Lower lobe of right lung (tissue), 2 donors: ENCODE measurements around the gene CPA4. TPM values are rescaled to one million over a fixed set of nuclear protein-coding genes. Genes with fewer than 3 reads are reported as not detected.
"Not testable (repeated sequence)": the region's sequence is repeated elsewhere in the genome, so short reads cannot be mapped to it uniquely, and the experiment has no call there.

ENCODE experiments used
- ATAC-seq, 2 donors: fragments of 200-7000 bp; cut with Tn5 transposase; one replicate each; pipeline ENCODE4 v1.9.1; 2020 to 2022; ENCODE audit warnings: mild to moderate bottlenecking in 2 of 2, moderate library complexity in 2 of 2
- DNase-seq: peaks from one replicate; pipeline ENCODE4 v3.0.0-alpha.2; 2020
- H3K27ac ChIP-seq: fragments of 200-600 bp; one replicate; pipeline ENCODE4 v1.8.0; 2022
- H3K27me3 ChIP-seq: fragments of 200-600 bp; one replicate; pipeline ENCODE4 v1.8.0; 2022; ENCODE audit warnings: low read depth
- H3K36me3 ChIP-seq: fragments of 200-600 bp; one replicate; pipeline ENCODE4 v1.8.0; 2022; ENCODE audit warnings: mild to moderate bottlenecking
- H3K4me1 ChIP-seq: fragments of 200-600 bp; one replicate; pipeline ENCODE4 v1.8.0; 2022
- H3K4me3 ChIP-seq: fragments of 200-600 bp; one replicate; pipeline ENCODE4 v1.8.0; 2022; ENCODE audit warnings: mild to moderate bottlenecking
- H3K9me3 ChIP-seq: fragments of 200-600 bp; one replicate; pipeline ENCODE4 v1.8.0; 2022
- CTCF ChIP-seq: fragments of 200-600 bp; IDR thresholded peaks from one replicate; pipeline ENCODE4 v1.8.0; 2022; ENCODE audit warnings: antibody characterized with exemption, mild to moderate bottlenecking
- intact Hi-C: fragments of 100-400 bp; cut with DNase I; formaldehyde crosslinking; loops from one replicate; pipeline ENCODE4 v1.11.0; 2022
- long read RNA-seq: library from polyadenylated mRNA; unstranded; transcript quantifications from one replicate; pipeline ENCODE4 v2.0.0, GENCODE V29; 2021
- total RNA-seq: library from RNA; stranded (reverse); fragmentation: NEBNext Ultra II Directional; extraction: Animal tissue kit (Norgen Biotek cat#: 25700); gene quantifications from one replicate; pipeline ENCODE4 v1.2.1, GENCODE V29; 2021
- donor health status: DM: no; HTN: yes; CAD: no; lungs with severe emphysema.

The CPA4 gene
- not detected for total RNA-seq
- long read RNA-seq = 0 reads

- no peaks in the 10 kb centered on the region for H3K4me1 ChIP-seq
- H3K36me3 ChIP-seq = no peaks in the 10 kb centered on the region
- ATAC-seq (no peak), DNase-seq (no peak)
- no peak for TF ChIP-seq CTCF
- no peak within 1 kb of the TSS for H3K27ac ChIP-seq
- intact Hi-C loops = no loop called here
- H3K27me3 ChIP-seq = no peaks in the 10 kb centered on the region
- no peak within 1 kb of the TSS for H3K4me3 ChIP-seq
- H3K9me3 ChIP-seq = no peaks in the 10 kb centered on the region
Measured at GRCh38 chr7:130292682-130293257, at the start of gene CPA4. Gene CPA4 (plus strand): TSS chr7:130293161. CDS start chr7:130293181, 20 bp downstream.

- H3K4me3 ChIP-seq, H3K9me3 ChIP-seq, ATAC-seq, DNase-seq, H3K36me3 ChIP-seq, H3K27ac ChIP-seq, intact Hi-C loops, H3K27me3 ChIP-seq, H3K4me1 ChIP-seq: not testable (repeated sequence)
Measured at GRCh38 chr7:130243486-130243885, 49.5 kb upstream of the CPA4 start.

GRCh38 chr7:130246491-130246890, 46.5 kb upstream of the CPA4 start:
- ATAC-seq, intact Hi-C loops, DNase-seq, H3K27ac ChIP-seq, H3K4me1 ChIP-seq, H3K9me3 ChIP-seq, H3K4me3 ChIP-seq, H3K36me3 ChIP-seq, H3K27me3 ChIP-seq: not testable (repeated sequence)

GRCh38 chr7:130248842-130249241, 44.1 kb upstream of the CPA4 start:
- H3K27ac ChIP-seq, H3K4me1 ChIP-seq, H3K9me3 ChIP-seq, ATAC-seq, H3K36me3 ChIP-seq, H3K4me3 ChIP-seq, DNase-seq, H3K27me3 ChIP-seq, intact Hi-C loops: not testable (repeated sequence)

GRCh38 chr7:130249626-130250025, 43.3 kb upstream of the CPA4 start:
- H3K4me3 ChIP-seq, ATAC-seq, H3K9me3 ChIP-seq, H3K27ac ChIP-seq, H3K27me3 ChIP-seq, intact Hi-C loops, DNase-seq, H3K4me1 ChIP-seq, H3K36me3 ChIP-seq: not testable (repeated sequence)

- Histone ChIP-seq H3K27me3 (no peaks in the 10 kb centered on the region), H3K36me3 (no peaks in the 10 kb centered on the region), H3K27ac (no peak overlapping the region), H3K9me3 (peaks cover 19% of the 10 kb centered on the region), H3K4me1 (no peaks in the 10 kb centered on the region), H3K4me3 (no peak overlapping the region)
- no peak for DNase-seq
- intact Hi-C loops = no loop called here
- no peak for ATAC-seq
- TF ChIP-seq CTCF = no peak
Measured at GRCh38 chr7:130254555-130254954, 38.4 kb upstream of the CPA4 start.

GRCh38 chr7:130256704-130257103, 36.3 kb upstream of the CPA4 start:
- intact Hi-C loops = no loop called here
- Histone ChIP-seq H3K4me1 (no peaks in the 10 kb centered on the region), H3K27me3 (no peaks in the 10 kb centered on the region), H3K4me3 (no peak overlapping the region), H3K9me3 (peaks cover 29% of the 10 kb centered on the region), H3K36me3 (no peaks in the 10 kb centered on the region), H3K27ac (no peak overlapping the region)
- no peak for TF ChIP-seq CTCF
- ATAC-seq = no peak
- no peak for DNase-seq
